HG02970 (cell line): ENCODE data around the gene LSM14A.
"Not testable (repeated sequence)": the region's sequence is repeated elsewhere in the genome, so short reads cannot be mapped to it uniquely, and the experiment has no call there.

Experiments
- ATAC-seq: cut with Tn5 transposase; IDR thresholded peaks from one replicate; pipeline ENCODE4 v1.9.1; 2021; ENCODE audit warnings: mild to moderate bottlenecking, moderate library complexity, moderate number of reproducible peaks; ENCODE audit not compliant: unreplicated experiment, low FRiP score

The LSM14A gene

GRCh38 chr19:34171877-34172660 is at the start of gene LSM14A:
Gene LSM14A, plus strand, starts transcription at chr19:34172504. Its CDS starts 139 bp downstream, at chr19:34172643.
- ATAC-seq: peak; percentile 80

- no peak for ATAC-seq
These were observed 47.5 kb upstream of the LSM14A start for GRCh38 chr19:34124828-34125227.

GRCh38 chr19:34126966-34127365 is 45.3 kb upstream of the LSM14A start:
- no peak for ATAC-seq

- ATAC-seq: no peak
These were observed 44.6 kb upstream of the LSM14A start for GRCh38 chr19:34127684-34128189.

GRCh38 chr19:34128558-34129250 is 43.6 kb upstream of the LSM14A start:
- no peak for ATAC-seq

GRCh38 chr19:34131100-34131499 is 41.2 kb upstream of the LSM14A start:
- no peak for ATAC-seq

GRCh38 chr19:34132145-34132544 is 40.2 kb upstream of the LSM14A start:
- not testable (repeated sequence) for ATAC-seq

- ATAC-seq: not testable (repeated sequence)
These were observed 39.6 kb upstream of the LSM14A start for GRCh38 chr19:34132706-34133105.

- ATAC-seq: peak; percentile 95
These were observed 37.9 kb upstream of the LSM14A start for GRCh38 chr19:34134190-34135053.

- no peak for ATAC-seq
These were observed 37.1 kb upstream of the LSM14A start for GRCh38 chr19:34135054-34135800.

GRCh38 chr19:34135821-34136611 is 36.3 kb upstream of the LSM14A start:
- ATAC-seq: no peak

GRCh38 chr19:34141025-34141424 is 31.3 kb upstream of the LSM14A start:
- ATAC-seq: no peak

- ATAC-seq: no peak
These were observed 29.9 kb upstream of the LSM14A start for GRCh38 chr19:34142440-34142839.

- no peak for ATAC-seq
These were observed 26.5 kb upstream of the LSM14A start for GRCh38 chr19:34145741-34146202.

GRCh38 chr19:34148658-34149185 is 23.6 kb upstream of the LSM14A start:
- no peak for ATAC-seq

GRCh38 chr19:34149873-34150272 is 22.4 kb upstream of the LSM14A start:
- ATAC-seq: no peak

GRCh38 chr19:34150558-34150957 is 21.7 kb upstream of the LSM14A start:
- ATAC-seq: no peak

GRCh38 chr19:34151439-34151838 is 20.9 kb upstream of the LSM14A start:
- ATAC-seq: no peak

GRCh38 chr19:34154401-34154800 is 17.9 kb upstream of the LSM14A start:
- no peak for ATAC-seq
